ENCODE measurements around the gene KNSTRN.

The KNSTRN gene

DNA sequence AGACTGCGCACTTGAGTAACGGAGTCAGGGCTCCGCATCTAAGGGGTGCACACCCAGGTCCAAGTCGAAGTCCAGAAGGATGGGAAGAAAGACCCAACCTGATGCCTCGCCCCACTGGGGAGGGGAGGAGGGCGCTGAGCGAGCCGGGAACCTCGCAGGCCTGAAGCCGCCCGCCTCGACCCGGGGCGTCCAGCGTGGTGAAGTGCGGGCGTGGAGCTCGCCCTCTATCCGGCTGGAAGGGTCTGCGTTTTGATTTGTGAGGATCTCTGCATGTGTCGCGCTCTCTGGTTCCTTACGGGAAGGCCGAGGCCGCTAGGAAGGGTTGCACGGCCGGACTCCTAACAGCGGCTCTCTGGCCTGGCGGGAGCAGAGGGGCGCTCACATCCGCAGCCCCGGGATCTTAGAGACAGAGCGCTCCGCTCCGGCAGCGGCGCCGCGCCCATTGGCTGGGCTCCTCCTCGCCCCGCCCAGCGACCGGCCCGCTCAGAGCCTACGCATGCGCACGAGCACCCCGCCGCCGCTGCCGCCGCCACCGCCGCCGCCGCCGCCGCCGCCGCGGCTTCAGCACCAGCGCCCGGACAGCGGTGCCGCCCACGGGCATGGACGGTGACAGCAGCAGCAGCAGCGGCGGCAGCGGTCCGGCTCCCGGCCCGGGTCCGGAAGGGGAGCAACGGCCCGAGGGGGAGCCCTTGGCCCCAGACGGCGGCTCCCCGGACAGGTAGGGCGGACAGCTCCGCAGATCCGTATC, 24.6 kb upstream of the KNSTRN start, which contains the start of gene DISP2:
DISP2 (plus strand) TSS at position 497 of the 748 bp plus-strand sequence; CDS start at position 600, 103 bp downstream.
- FAIRE-seq: peak; percentile 93
- TF ChIP-seq POLR2A (IDR thresholded peaks at IDR 0.05; ENCODE audit: low read depth, low read length): no peak
- TF ChIP-seq POLR2AphosphoS5 (IDR thresholded peaks at IDR 0.05; ENCODE audit: low read depth, low read length): no peak
- peak; percentile 99 for DNase-seq (ENCODE audit: insufficient read length)

DNA sequence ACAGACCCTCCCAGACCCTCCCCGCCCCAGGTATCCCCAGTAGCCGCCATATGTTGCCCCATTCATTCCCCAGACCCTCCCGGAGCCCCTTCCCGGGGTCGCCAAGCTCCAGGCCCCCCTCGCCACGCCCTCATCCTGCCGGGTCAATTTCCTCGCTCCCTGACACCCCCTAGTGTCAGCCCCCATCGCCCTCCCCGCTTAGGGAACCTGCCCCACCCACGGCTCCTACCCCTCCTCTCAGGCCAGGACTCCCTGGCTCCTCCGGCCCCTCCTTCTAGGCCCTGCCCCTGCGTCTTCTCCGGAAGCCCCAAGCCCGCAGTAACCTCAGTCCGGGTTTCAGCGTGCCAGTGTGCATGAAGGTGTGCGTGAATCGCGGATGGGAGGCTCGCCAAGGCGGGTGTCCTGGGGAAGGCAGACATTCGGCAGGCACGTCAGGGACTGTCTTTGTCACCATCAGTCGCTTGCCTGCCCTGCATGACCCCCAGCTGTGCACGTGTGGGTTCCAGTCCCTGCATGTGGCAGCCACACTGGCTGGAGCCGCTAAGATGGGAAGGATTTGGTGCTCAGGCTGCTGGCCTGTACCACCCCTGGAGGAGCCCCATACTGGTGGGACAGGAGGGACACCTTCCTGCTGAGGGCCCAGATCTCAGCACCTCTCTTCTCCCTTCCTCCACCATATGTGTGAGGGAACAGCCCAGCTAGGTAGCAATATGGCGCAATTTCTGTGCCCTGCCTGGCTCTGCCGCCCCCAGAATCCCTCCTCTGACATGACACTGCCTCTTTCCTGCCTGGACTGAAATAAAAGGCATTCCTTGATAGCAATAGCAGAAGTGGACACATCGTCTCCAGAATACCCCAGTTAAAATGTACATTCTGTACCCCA, 23.8 kb upstream of the KNSTRN start:
- TF ChIP-seq POLR2AphosphoS5 (IDR thresholded peaks at IDR 0.05; ENCODE audit: low read depth, low read length): no peak
- no peak for TF ChIP-seq POLR2A (IDR thresholded peaks at IDR 0.05; ENCODE audit: low read depth, low read length)
- TF ChIP-seq TAF1 (IDR thresholded peaks at IDR 0.05; ENCODE audit: borderline replicate concordance, low read depth, low read length): no peak
- no peak for FAIRE-seq
- DNase-seq (ENCODE audit: insufficient read length): no peak

DNA sequence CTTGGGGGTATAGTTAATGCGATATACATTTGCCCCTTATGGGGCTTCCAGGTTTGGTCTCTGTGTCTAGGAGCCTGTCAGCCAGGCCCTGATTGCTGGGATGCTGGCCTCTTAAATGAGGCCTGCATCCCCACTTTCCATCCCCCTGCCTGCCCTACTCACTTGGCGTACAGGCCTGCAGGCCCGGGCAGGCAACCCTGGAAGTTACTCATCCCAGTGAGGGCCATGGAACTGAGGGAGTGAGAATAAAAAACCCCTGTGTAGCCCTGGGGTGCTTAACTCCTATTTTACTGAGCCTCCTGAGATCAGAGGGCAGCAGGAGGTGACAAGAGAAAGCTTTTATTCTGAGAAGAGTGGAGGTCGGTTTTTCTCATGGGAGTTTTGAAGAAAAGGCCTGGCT, 22.5 kb upstream of the KNSTRN start:
- no peak for DNase-seq (ENCODE audit: insufficient read length)
- TF ChIP-seq POLR2A (IDR thresholded peaks at IDR 0.05; ENCODE audit: low read depth, low read length) (no peak), POLR2AphosphoS5 (IDR thresholded peaks at IDR 0.05; ENCODE audit: low read depth, low read length) (no peak), TAF1 (IDR thresholded peaks at IDR 0.05; ENCODE audit: borderline replicate concordance, low read depth, low read length) (no peak)
- no peak for FAIRE-seq

DNA sequence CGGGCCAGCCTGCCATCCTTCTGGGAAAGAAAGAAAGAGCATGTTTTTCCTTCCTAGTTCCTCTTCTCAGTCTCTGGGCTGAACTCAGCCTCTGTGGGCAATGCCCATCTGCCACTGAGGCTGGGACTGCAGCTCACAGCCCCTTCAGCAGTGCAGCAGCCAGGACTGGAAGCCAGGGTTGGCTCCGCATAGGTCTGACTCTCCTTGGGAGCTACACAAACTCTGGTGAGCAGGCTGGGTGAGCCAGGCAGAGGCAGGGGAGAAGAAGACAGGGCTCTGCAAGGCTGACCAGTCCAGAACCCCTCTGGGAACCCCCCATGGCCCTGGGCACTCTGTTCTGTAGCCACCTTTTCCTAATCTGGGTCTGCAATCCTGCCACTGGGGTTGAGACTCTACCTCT, 20.9 kb upstream of the KNSTRN start:
- DNase-seq (ENCODE audit: insufficient read length) (no peak), FAIRE-seq (no peak)
- TF ChIP-seq TAF1 (IDR thresholded peaks at IDR 0.05; ENCODE audit: borderline replicate concordance, low read depth, low read length) (no peak), POLR2AphosphoS5 (IDR thresholded peaks at IDR 0.05; ENCODE audit: low read depth, low read length) (no peak), POLR2A (IDR thresholded peaks at IDR 0.05; ENCODE audit: low read depth, low read length) (no peak)

DNA sequence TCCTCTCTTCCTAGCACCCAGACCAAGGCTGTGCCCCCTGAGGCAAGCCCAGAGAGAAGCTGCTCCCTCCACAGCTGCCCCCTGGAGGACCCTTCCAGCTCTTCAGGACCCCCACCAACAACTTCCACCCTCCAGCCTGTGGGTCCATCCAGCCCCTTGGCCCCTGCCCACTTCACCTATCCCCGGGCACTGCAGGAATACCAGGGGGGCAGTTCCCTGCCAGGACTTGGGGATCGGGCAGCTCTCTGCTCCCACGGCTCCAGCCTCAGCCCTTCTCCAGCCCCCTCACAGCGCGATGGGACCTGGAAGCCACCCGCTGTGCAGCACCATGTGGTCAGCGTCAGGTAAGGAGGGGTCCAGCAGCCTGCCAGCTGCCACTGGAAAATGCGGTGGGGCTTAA, 18.9 kb upstream of the KNSTRN start:
- DNase-seq (ENCODE audit: insufficient read length) (no peak), FAIRE-seq (no peak)
- TF ChIP-seq POLR2AphosphoS5 (IDR thresholded peaks at IDR 0.05; ENCODE audit: low read depth, low read length) (no peak), POLR2A (IDR thresholded peaks at IDR 0.05; ENCODE audit: low read depth, low read length) (no peak), TAF1 (IDR thresholded peaks at IDR 0.05; ENCODE audit: borderline replicate concordance, low read depth, low read length) (no peak)

DNA sequence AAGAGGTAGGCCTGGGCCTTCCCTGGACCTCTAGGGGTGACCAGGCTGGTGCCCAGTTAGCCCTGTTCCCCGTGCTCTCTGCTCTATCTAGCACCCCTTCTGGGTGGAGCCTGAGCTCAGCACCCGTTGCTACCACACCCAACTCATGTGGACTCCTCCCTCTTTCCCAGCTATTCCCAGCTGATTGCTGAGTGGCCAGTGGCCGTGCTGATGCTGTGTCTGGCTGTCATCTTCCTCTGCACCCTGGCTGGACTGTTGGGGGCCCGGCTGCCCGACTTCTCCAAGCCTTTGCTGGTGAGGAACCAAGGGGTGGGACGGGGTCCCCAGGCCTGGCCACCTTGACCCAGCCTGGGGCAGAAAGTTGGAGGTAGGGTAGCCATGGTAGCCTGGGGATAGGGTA, 18.3 kb upstream of the KNSTRN start:
- no peak for TF ChIP-seq POLR2A (IDR thresholded peaks at IDR 0.05; ENCODE audit: low read depth, low read length)
- TF ChIP-seq POLR2AphosphoS5 (IDR thresholded peaks at IDR 0.05; ENCODE audit: low read depth, low read length): no peak
- TF ChIP-seq TAF1 (IDR thresholded peaks at IDR 0.05; ENCODE audit: borderline replicate concordance, low read depth, low read length): no peak
- FAIRE-seq (no peak), DNase-seq (ENCODE audit: insufficient read length) (no peak)

DNA sequence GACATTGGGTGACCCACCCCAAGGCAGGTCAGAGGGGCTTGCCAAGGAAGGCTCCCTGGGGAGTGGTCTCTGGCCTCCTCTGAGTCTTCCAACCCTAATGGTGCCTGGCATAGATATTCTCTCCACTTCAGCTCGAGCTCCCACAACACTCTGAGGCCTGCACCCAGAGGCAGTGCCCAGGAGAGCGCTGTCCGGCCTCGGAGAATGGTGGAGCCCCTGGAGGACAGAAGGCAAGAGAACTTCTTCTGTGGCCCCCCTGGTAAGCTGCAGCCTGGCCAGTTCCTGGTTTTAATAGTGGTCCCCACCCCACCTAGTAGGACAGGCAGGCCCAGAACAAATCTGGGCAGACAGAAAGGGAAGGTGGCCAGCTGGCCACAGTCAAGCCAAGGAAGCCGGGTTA, 17.5 kb upstream of the KNSTRN start:
- TF ChIP-seq TAF1 (IDR thresholded peaks at IDR 0.05; ENCODE audit: borderline replicate concordance, low read depth, low read length): no peak
- no peak for TF ChIP-seq POLR2A (IDR thresholded peaks at IDR 0.05; ENCODE audit: low read depth, low read length)
- TF ChIP-seq POLR2AphosphoS5 (IDR thresholded peaks at IDR 0.05; ENCODE audit: low read depth, low read length): no peak
- no peak for FAIRE-seq

DNA sequence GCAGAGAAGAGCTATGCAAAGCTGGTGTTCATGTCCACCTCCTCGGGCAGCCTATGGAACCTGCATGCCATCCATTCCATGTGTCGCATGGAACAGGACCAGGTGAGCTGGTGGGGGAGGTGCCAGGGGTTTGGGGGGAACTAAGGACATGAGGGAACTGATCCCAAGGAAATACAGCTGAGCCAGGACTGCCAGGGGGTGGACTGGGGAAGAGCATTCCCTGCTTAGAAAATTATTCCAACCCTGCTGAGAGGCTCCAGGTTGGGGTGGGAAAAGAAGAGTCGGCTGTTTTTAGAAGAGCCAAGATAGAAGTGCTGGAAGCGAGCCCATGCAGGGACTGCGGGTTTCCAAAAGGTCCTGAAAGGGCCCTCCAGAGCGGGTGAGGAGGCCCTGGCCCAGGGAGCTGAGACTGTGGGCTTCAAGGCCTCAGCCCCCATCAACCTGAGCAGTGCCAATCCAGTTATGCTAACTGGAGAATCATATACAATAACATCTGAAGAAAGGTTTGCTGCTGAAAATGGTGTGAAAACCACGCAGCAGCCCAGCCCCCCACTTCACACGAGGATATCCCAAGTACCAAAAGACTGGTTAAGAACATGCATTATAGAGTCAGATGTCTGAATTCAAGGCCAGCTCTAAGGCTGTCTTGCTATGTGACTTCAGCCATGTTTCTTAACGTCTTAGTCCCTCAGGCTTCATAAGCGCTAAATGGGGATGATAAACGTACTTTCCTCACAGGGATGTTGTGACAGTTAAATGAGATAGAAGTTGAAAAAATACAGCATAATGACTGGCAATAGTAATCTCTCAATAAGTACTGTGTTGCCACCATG, 16.7 kb upstream of the KNSTRN start:
- TF ChIP-seq TAF1 (IDR thresholded peaks at IDR 0.05; ENCODE audit: borderline replicate concordance, low read depth, low read length): no peak
- TF ChIP-seq POLR2A (IDR thresholded peaks at IDR 0.05; ENCODE audit: low read depth, low read length): no peak
- no peak for TF ChIP-seq POLR2AphosphoS5 (IDR thresholded peaks at IDR 0.05; ENCODE audit: low read depth, low read length)
- no peak for FAIRE-seq
- DNase-seq (ENCODE audit: insufficient read length): no peak

More for the DNA sequence above, 17.5 kb upstream of the KNSTRN start:
- no peak for DNase-seq (ENCODE audit: insufficient read length)

DNA sequence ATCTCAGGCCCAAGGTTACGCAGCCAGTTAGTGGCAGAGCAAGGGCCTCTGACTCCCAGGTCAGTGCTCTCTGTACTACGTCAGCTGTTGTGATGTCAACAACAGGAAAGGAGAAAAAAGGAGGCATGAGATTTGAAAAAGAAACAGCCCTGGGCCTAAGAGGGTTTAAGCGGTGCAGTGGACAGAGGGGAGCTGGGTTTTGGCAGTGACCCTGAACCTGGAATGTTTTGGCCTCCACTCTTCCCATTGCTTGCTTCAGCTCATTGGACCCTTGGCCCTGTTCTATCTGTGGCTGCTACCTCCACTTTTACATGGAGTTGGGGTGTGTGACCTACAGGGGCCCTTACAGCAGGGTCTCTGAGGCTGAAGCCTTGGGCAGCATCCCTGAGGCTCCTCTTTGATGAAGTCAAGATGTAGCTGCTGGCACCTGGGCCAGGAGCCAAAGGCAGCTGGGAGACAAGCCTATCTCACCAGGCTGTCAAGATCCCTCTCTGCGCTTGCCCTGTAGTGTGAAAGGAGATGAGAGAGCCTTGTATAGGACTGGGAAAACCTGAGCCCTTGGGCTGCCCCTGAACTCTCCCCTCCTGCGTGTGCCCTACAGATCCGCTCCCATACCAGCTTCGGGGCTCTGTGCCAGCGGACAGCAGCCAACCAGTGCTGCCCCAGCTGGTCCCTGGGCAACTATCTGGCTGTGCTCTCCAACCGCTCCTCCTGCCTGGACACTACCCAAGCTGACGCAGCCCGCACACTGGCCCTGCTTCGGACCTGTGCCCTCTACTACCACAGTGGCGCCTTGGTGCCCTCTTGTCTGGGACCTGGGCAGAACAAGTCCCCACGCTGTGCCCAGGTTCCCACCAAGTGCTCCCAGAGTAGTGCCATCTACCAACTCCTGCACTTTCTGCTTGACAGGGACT, 15.8 kb upstream of the KNSTRN start:
- DNase-seq (ENCODE audit: insufficient read length): no peak
- no peak for FAIRE-seq
- TF ChIP-seq TAF1 (IDR thresholded peaks at IDR 0.05; ENCODE audit: borderline replicate concordance, low read depth, low read length) (no peak), POLR2A (IDR thresholded peaks at IDR 0.05; ENCODE audit: low read depth, low read length) (no peak), POLR2AphosphoS5 (IDR thresholded peaks at IDR 0.05; ENCODE audit: low read depth, low read length) (no peak)

DNA sequence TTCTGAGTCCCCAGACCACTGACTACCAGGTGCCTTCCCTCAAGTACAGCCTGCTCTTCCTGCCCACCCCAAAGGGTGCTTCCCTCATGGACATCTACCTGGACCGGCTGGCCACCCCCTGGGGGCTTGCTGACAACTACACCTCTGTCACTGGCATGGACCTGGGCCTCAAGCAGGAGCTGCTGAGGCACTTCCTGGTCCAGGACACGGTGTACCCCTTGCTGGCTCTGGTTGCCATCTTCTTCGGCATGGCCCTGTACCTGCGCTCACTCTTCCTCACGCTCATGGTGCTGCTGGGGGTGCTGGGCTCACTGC, 15.2 kb upstream of the KNSTRN start:
- TF ChIP-seq POLR2AphosphoS5 (IDR thresholded peaks at IDR 0.05; ENCODE audit: low read depth, low read length) (no peak), TAF1 (IDR thresholded peaks at IDR 0.05; ENCODE audit: borderline replicate concordance, low read depth, low read length) (no peak), POLR2A (IDR thresholded peaks at IDR 0.05; ENCODE audit: low read depth, low read length) (no peak)
- DNase-seq (ENCODE audit: insufficient read length) (no peak), FAIRE-seq (no peak)

Data from GM12892 (cell line).